Sigmoid colon (tissue), 4 donors: Measurements from ENCODE around the gene FFAR2.
"Not testable (repeated sequence)": the region's sequence is repeated elsewhere in the genome, so short reads cannot be mapped to it uniquely, and the experiment has no call there.

Source experiments
- POLR2AphosphoS5 ChIP-seq, 4 donors: sonication (generic); formaldehyde crosslinking; IDR thresholded peaks; one replicate each; pipeline ENCODE4 v1.6.1; 2017; ENCODE audit warnings: antibody characterized with exemption in 4 of 4
- TF ChIP-seq, protein P1 (sequence below), 4 experiments: fragments of 450-650 bp in 3 of 4; fragments of 200-600 bp in 1 of 4; IDR thresholded peaks; one replicate each; pipeline ENCODE4 v1.5.1; 2016 to 2019; ENCODE audit warnings: antibody characterized with exemption in 4 of 4, mild to moderate bottlenecking in 3 of 4, moderate library complexity in 2 of 4

DNA sequence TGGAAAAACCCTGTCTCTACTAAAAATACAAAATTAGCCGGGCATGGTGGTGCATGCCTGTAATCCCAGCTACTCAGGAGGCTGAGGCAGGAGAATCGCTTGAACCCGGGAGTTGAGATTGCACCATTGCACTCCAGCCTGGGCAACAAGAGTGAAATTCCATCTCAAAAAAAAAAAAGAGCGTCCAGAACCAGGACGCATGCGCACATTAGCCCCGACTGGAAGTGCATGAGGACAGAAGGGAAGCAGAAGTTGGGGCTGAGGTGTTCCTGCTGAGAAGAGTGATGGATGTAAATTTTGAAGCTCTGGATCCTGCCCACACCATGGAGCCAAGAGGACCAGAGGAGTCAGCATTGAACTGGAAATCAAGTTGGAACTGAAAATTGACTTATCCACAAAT, 26.5 kb downstream of the FFAR2 start:
- TF ChIP-seq, protein P1, sequence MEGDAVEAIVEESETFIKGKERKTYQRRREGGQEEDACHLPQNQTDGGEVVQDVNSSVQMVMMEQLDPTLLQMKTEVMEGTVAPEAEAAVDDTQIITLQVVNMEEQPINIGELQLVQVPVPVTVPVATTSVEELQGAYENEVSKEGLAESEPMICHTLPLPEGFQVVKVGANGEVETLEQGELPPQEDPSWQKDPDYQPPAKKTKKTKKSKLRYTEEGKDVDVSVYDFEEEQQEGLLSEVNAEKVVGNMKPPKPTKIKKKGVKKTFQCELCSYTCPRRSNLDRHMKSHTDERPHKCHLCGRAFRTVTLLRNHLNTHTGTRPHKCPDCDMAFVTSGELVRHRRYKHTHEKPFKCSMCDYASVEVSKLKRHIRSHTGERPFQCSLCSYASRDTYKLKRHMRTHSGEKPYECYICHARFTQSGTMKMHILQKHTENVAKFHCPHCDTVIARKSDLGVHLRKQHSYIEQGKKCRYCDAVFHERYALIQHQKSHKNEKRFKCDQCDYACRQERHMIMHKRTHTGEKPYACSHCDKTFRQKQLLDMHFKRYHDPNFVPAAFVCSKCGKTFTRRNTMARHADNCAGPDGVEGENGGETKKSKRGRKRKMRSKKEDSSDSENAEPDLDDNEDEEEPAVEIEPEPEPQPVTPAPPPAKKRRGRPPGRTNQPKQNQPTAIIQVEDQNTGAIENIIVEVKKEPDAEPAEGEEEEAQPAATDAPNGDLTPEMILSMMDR (IDR thresholded peaks at IDR 0.05) = not testable (repeated sequence)
- TF ChIP-seq POLR2AphosphoS5 (IDR thresholded peaks at IDR 0.05) = not testable (repeated sequence)
